HG03097 (cell line): ENCODE results near the gene GNG12.
A peak's percentile ranks its signal among the peaks of the same experiment; 100 is the strongest.
"Not testable (repeated sequence)": the region's sequence is repeated elsewhere in the genome, so short reads cannot be mapped to it uniquely, and the experiment has no call there.

Experiments
- ATAC-seq: cut with Tn5 transposase; IDR thresholded peaks from one replicate; pipeline ENCODE4 v1.9.1; 2021; ENCODE audit not compliant: unreplicated experiment, low FRiP score

The GNG12 gene

GRCh38 chr1:67736750-67737149, 96.5 kb downstream of the GNG12 start:
- ATAC-seq: no peak

- peak; percentile 83 for ATAC-seq
Measured at GRCh38 chr1:67735806-67736627, 97.2 kb downstream of the GNG12 start.

- ATAC-seq: no peak
Measured at GRCh38 chr1:67735206-67735605, 98.1 kb downstream of the GNG12 start.

GRCh38 chr1:67734323-67734690, 99.0 kb downstream of the GNG12 start:
- no peak for ATAC-seq

- ATAC-seq: no peak
Measured at GRCh38 chr1:67733681-67734322, 99.5 kb downstream of the GNG12 start.

- ATAC-seq: peak; percentile 44
Measured at GRCh38 chr1:67732750-67733151, 100.5 kb downstream of the GNG12 start.

GRCh38 chr1:67731322-67731721, 101.9 kb downstream of the GNG12 start:
- ATAC-seq: no peak

- ATAC-seq: not testable (repeated sequence)
Measured at GRCh38 chr1:67730312-67730711, 103.0 kb downstream of the GNG12 start.

GRCh38 chr1:67729872-67730271, 103.4 kb downstream of the GNG12 start:
- ATAC-seq: no peak

GRCh38 chr1:67726224-67726623, 107.0 kb downstream of the GNG12 start:
- ATAC-seq: no peak

- no peak for ATAC-seq
Measured at GRCh38 chr1:67724928-67725560, 108.2 kb downstream of the GNG12 start.

GRCh38 chr1:67723620-67724019, 109.6 kb downstream of the GNG12 start:
- ATAC-seq: peak; percentile 58

- no peak for ATAC-seq
Measured at GRCh38 chr1:67723126-67723525, 110.1 kb downstream of the GNG12 start.

- no peak for ATAC-seq
Measured at GRCh38 chr1:67722292-67722944, 110.8 kb downstream of the GNG12 start.

GRCh38 chr1:67721650-67722291, 111.5 kb downstream of the GNG12 start:
- ATAC-seq: no peak

GRCh38 chr1:67721112-67721511, 112.2 kb downstream of the GNG12 start:
- ATAC-seq: no peak

GRCh38 chr1:67719329-67720196, 113.7 kb downstream of the GNG12 start:
- ATAC-seq: no peak

- no peak for ATAC-seq
Measured at GRCh38 chr1:67717876-67718275, 115.4 kb downstream of the GNG12 start.

- ATAC-seq: no peak
Measured at GRCh38 chr1:67716800-67717199, 116.5 kb downstream of the GNG12 start.

- no peak for ATAC-seq
Measured at GRCh38 chr1:67715819-67716218, 117.4 kb downstream of the GNG12 start.
